Measurements from ENCODE around the gene PLEKHG3.

DNA sequence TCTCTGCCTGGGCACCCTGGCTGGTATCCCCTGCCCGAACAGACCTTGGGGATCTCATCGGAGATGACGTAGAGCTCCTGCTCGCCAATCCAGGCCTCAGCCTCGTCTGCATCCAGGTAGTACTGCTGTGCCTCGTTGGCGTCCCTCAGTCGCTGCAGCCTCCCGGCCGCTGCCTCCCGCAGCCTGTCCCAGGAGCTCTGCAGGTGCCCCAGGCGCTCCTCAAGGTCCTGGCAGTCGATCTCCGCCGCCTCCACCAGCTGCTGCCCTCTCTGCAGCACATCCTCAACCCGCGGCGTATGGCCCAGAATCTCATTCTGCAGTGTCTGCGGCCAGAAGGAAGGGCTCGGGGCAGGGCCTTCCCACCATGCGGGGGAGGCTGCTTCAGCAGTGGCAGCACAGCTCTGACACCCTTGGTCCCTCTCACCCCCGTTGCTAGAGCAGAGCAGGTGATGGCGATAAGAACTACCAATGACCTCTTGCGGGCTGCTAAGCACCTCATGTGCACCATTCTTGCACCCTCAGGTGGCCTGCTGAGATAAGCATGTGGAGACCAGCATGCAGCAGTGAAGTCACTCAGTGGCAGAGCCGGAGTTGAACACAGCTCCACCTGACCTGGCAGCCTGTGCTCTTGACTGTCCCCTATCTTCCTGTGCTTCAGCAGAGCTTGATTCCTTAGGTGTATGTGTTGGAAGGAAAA lies 71.0 kb downstream of the PLEKHG3 start:
- TF ChIP-seq, protein P1, sequence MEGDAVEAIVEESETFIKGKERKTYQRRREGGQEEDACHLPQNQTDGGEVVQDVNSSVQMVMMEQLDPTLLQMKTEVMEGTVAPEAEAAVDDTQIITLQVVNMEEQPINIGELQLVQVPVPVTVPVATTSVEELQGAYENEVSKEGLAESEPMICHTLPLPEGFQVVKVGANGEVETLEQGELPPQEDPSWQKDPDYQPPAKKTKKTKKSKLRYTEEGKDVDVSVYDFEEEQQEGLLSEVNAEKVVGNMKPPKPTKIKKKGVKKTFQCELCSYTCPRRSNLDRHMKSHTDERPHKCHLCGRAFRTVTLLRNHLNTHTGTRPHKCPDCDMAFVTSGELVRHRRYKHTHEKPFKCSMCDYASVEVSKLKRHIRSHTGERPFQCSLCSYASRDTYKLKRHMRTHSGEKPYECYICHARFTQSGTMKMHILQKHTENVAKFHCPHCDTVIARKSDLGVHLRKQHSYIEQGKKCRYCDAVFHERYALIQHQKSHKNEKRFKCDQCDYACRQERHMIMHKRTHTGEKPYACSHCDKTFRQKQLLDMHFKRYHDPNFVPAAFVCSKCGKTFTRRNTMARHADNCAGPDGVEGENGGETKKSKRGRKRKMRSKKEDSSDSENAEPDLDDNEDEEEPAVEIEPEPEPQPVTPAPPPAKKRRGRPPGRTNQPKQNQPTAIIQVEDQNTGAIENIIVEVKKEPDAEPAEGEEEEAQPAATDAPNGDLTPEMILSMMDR (conservative IDR thresholded peaks at IDR 0.05; ENCODE audit: low read length), result no peak
- no peak for TF ChIP-seq EZH2phosphoT487 (IDR thresholded peaks at IDR 0.05; ENCODE audit: borderline replicate concordance, low read depth, low read length)

All from OCI-LY7 (cell line).